K562 (cell line): ENCODE measurements around the gene SMIM12. TPM values are rescaled to one million over a fixed set of nuclear protein-coding genes. Genes with fewer than 3 reads are reported as not detected.

Experiments used
- ATAC-seq: fragments of 200-7000 bp; cut with Tn5 transposase; 3 replicates; pipeline ENCODE4 v1.9.1; 2020; ENCODE audit warnings: moderate library complexity
- BruUV-seq: library from RNA; stranded (reverse); fragments of 400-500 nt; replicated peaks from 2 replicates; lab custom pipeline; 2021; lab: Mats Ljungman, UMichigan
- CTCF ChIA-PET: fragments of 300-600 bp; formaldehyde crosslinking; extraction: SDS; loops from one replicate; lab custom pipeline; 2021; ENCODE audit warnings: low intra/inter-chr PET ratio; lab: Yijun Ruan, JAX
- POLR2A ChIA-PET: fragments of 300-600, 350-650 bp; sonication (Branson Sonifier 250); formaldehyde crosslinking; extraction: SDS; loops from one replicate; lab custom pipeline; 2021; ENCODE audit warnings: antibody characterized with exemption, inconsistent platforms; lab: Yijun Ruan, JAX
- DNase-seq, 4 experiments: peaks; one replicate each; pipeline versions ENCODE4 v3.0.0 to v3.0.0-alpha.2; 2011 to 2018; ENCODE audit warnings: low spot score in 3 of 4, mixed read lengths in 3 of 4; ENCODE audit errors: extremely low read depth in 1 of 4
- FAIRE-seq: peaks from 2 replicates; lab custom pipeline; 2011; peaks lifted over from hg19 to GRCh38; lab: Jason Lieb, UNC
- H2AFZ ChIP-seq: 2 replicates; pipeline ENCODE4 v1.6.0; 2011; ENCODE audit warnings: low read depth, low read length, control low read depth, inconsistent platforms
- H3K27ac ChIP-seq: fragments of 200-600 bp; 3 replicates; pipeline ENCODE4 v1.8.0; 2011; ENCODE audit warnings: low read depth, mild to moderate bottlenecking, control low read depth, inconsistent platforms, low read length, moderate library complexity, mixed read lengths; ENCODE audit errors: extremely low read depth
- H3K27me3 ChIP-seq, 2 experiments: fragments of 300-600 bp in 1 of 2; 2 replicates in 1 of 2; 3 replicates in 1 of 2; pipeline versions ENCODE4 v1.6.0 to v1.8.0; 2011; ENCODE audit warnings: inconsistent platforms in 2 of 2, low read length in 2 of 2, mild to moderate bottlenecking in 1 of 2, mixed read lengths in 1 of 2, moderate library complexity in 1 of 2; ENCODE audit not compliant: control insufficient read depth in 2 of 2, insufficient read depth in 2 of 2
- H3K36me3 ChIP-seq: fragments of 300-600 bp; 3 replicates; pipeline ENCODE4 v1.8.0; 2011; ENCODE audit warnings: mild to moderate bottlenecking, low read length, inconsistent platforms; ENCODE audit not compliant: control insufficient read depth, insufficient read depth
- H3K4me1 ChIP-seq, 2 experiments: fragments of 200-600 bp in 1 of 2; replicated peaks in 1 of 2; 2 replicates in 1 of 2; 3 replicates in 1 of 2; pipeline versions ENCODE4 v1.5.1 to v1.8.0; 2011; ENCODE audit warnings: inconsistent platforms in 2 of 2, low read length in 2 of 2, mild to moderate bottlenecking in 1 of 2, mixed read lengths in 1 of 2, moderate library complexity in 1 of 2; ENCODE audit not compliant: control insufficient read depth in 2 of 2, insufficient read depth in 2 of 2
- H3K4me2 ChIP-seq: 2 replicates; pipeline ENCODE4 v1.6.1; 2011; ENCODE audit warnings: low read length, control low read depth, inconsistent platforms, mixed read lengths; ENCODE audit not compliant: insufficient read depth
- H3K4me3 ChIP-seq: fragments of 200-600 bp; sonication (generic), shearing (Covaris generic); 2 replicates; pipeline ENCODE4 v1.5.1; 2016; ENCODE audit warnings: control low read depth, inconsistent platforms
- H3K79me2 ChIP-seq: fragments of 200-600 bp; 3 replicates; pipeline ENCODE4 v1.8.0; 2011; ENCODE audit warnings: low read length, inconsistent platforms; ENCODE audit not compliant: control insufficient read depth, insufficient read depth
- H3K9ac ChIP-seq, 2 experiments: 2 replicates each; pipeline versions ENCODE4 v1.6.0 to v1.6.1; 2011; ENCODE audit warnings: low read depth in 2 of 2, low read length in 2 of 2, control low read depth in 1 of 2, inconsistent platforms in 1 of 2, mild to moderate bottlenecking in 1 of 2, mixed read lengths in 1 of 2; ENCODE audit not compliant: insufficient read depth in 1 of 2
- H3K9me1 ChIP-seq: one replicate; pipeline ENCODE4 v1.6.0; 2011; ENCODE audit warnings: inconsistent platforms, mild to moderate bottlenecking, low read length, moderate library complexity; ENCODE audit not compliant: control insufficient read depth, insufficient read depth
- H3K9me3 ChIP-seq: replicated peaks from 2 replicates; pipeline ENCODE4 v1.5.1; 2011; ENCODE audit warnings: low read depth, low read length, inconsistent platforms; ENCODE audit not compliant: control insufficient read depth, insufficient read depth
- H4K20me1 ChIP-seq: replicated peaks from 2 replicates; pipeline ENCODE4 v1.6.1; 2011; ENCODE audit warnings: low read length, inconsistent platforms, mixed read lengths; ENCODE audit not compliant: control insufficient read depth, insufficient read depth
- ETV6 ChIP-seq, 3 experiments: fragments of 150-350 bp in 1 of 3; sonication (generic) in 1 of 3; formaldehyde crosslinking in 1 of 3; IDR thresholded peaks; 2 replicates each; pipeline versions ENCODE4 v1.6.1 to v1.8.0; 2014 to 2022; ENCODE audit warnings: borderline replicate concordance in 2 of 3, low read depth in 2 of 3, antibody characterized with exemption in 1 of 3, low read length in 1 of 3, mild to moderate bottlenecking in 1 of 3, missing genetic modification reagents in 1 of 3
- HDGF ChIP-seq: fragments of 450-650 bp; IDR thresholded peaks from 2 replicates; pipeline ENCODE4 v1.6.1; 2016
- JUND ChIP-seq, 2 experiments: IDR thresholded peaks; 2 replicates in 1 of 2; 3 replicates in 1 of 2; pipeline ENCODE4 v1.6.1; 2011; ENCODE audit warnings: borderline replicate concordance in 2 of 2, low read depth in 2 of 2, low read length in 2 of 2, improper control_type of control experiment in 1 of 2, missing biosample characterization in 1 of 2, missing genetic modification characterization in 1 of 2, missing genetic modification reagents in 1 of 2
- KAT2B ChIP-seq: IDR thresholded peaks from one replicate; pipeline ENCODE4 v1.6.1; 2012; ENCODE audit warnings: low read depth, mild to moderate bottlenecking, control low read depth, inconsistent platforms, low read length, moderate library complexity
- NUFIP1 ChIP-seq: fragments of 450-650 bp; IDR thresholded peaks from 2 replicates; pipeline ENCODE4 v1.6.1; 2018; ENCODE audit not compliant: partially characterized antibody
- PYGO2 ChIP-seq: fragments of 450-650 bp; IDR thresholded peaks from 2 replicates; pipeline ENCODE4 v1.6.1; 2016; ENCODE audit warnings: mild to moderate bottlenecking, missing genetic modification characterization, moderate library complexity, missing compliant biosample characterization
- SAFB ChIP-seq: fragments of 200-400 bp; formaldehyde crosslinking; IDR thresholded peaks from 2 replicates; pipeline ENCODE4 v1.6.1; 2017; ENCODE audit warnings: low read depth, low read length, borderline replicate concordance
- SLC30A9 ChIP-seq: fragments of 250-450 bp; sonication (Bioruptor Pico); IDR thresholded peaks from 2 replicates; pipeline ENCODE4 v1.8.0; 2022; ENCODE audit warnings: mild to moderate bottlenecking, moderate library complexity
- ZNF274 ChIP-seq: IDR thresholded peaks from 2 replicates; pipeline ENCODE4 v1.6.1; 2011; ENCODE audit warnings: low read depth, mild to moderate bottlenecking, low read length, moderate library complexity, borderline replicate concordance
- WGBS: fragments of 100-300 bp; shearing (Covaris generic); methylation state at CpG from one replicate; pipeline ENCODE4 v1.1.6; 2016; ENCODE audit warnings: low coverage, mixed read lengths; ENCODE audit not compliant: insufficient coverage; ENCODE audit errors: missing lambda C conversion rate; 5-methylcytosine and 5-hydroxymethylcytosine counted together
- in situ Hi-C: fragments of 300-500 bp; cut with MboI; formaldehyde crosslinking; loops from 4 replicates; pipeline ENCODE4 v1.15.0; 2018; ENCODE audit warnings: inconsistent platforms, mixed read lengths
- intact Hi-C: fragments of 100-400 bp; cut with micrococcal nuclease; formaldehyde crosslinking; loops from 2 replicates; pipeline ENCODE4 v1.14.2; 2022
- polyA plus RNA-seq, 8 experiments: library from polyadenylated mRNA; depleted of rRNA in 4 of 8; stranded (reverse) in 5 of 8; unstranded in 3 of 8; fragments of >200 nt; fragmentation: Nextera tagmentation in 2 of 8; fragmentation: Illumina TruSeq in 1 of 8; extraction: Ambion mirVana in 2 of 8; extraction: Trizol in 1 of 8; gene quantifications; 2 replicates each; pipeline versions ENCODE4 v1.2.1 to v1.2.3, GENCODE V29; 2011 to 2014; ENCODE audit warnings: inconsistent platforms in 1 of 8, missing spikeins in 1 of 8
- total RNA-seq, 7 experiments: library from RNA; depleted of rRNA in 6 of 7; stranded (reverse); fragments of >200 nt in 6 of 7; fragmentation: Illumina TruSeq in 2 of 7; extraction: Trizol in 2 of 7; gene quantifications; 2 replicates each; pipeline versions ENCODE4 v1.2.1 to v1.2.3, GENCODE V29; 2011 to 2021; ENCODE audit warnings: low replicate concordance in 1 of 7
- TF ChIP-seq, protein P1 (sequence below): fragments of 250-450 bp; sonication (Bioruptor Pico); IDR thresholded peaks from 2 replicates; pipeline ENCODE4 v1.5.0; 2021; ENCODE audit warnings: mild to moderate bottlenecking, moderate library complexity
- TF ChIP-seq, protein P2 (sequence below): fragments of 450-650 bp; formaldehyde crosslinking; IDR thresholded peaks from 2 replicates; pipeline ENCODE4 v1.4.0; 2020; ENCODE audit warnings: mild to moderate bottlenecking, moderate library complexity
- TF ChIP-seq, protein P3 (sequence below): fragments of 250-450 bp; sonication (Bioruptor Pico); IDR thresholded peaks from 2 replicates; pipeline ENCODE4 v1.8.0; 2022; ENCODE audit warnings: moderate library complexity, mild to moderate bottlenecking, inconsistent platforms

SMIM12 gene
- total and polyA plus RNA-seq, 9 of the 15 experiments (the other 6 are each of a cell fraction or from before 2014, with no cell fraction given) = 51.7 to 112 (median 63.9) TPM

DNA sequence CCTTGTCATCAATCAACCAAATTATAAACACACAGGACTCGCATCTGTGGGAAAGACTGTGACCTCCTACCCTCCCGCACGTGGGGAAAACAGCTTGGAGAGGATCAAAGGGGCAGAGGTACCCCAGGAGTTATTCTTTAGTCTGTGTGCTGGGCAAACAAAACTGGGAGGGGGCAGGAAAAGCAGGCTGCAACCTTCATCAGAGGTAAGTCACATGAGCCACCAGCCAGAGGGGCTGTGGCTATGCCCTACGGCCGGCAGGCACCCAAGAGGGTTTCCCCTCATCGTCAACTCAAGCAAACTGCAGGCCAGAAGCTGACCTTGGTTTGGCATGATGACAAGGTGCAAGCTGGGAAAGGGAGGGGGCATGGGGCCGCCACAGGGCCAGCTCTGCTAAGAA lies 12.5 kb downstream of the SMIM12 start (continued):
- TF ChIP-seq, protein P1, sequence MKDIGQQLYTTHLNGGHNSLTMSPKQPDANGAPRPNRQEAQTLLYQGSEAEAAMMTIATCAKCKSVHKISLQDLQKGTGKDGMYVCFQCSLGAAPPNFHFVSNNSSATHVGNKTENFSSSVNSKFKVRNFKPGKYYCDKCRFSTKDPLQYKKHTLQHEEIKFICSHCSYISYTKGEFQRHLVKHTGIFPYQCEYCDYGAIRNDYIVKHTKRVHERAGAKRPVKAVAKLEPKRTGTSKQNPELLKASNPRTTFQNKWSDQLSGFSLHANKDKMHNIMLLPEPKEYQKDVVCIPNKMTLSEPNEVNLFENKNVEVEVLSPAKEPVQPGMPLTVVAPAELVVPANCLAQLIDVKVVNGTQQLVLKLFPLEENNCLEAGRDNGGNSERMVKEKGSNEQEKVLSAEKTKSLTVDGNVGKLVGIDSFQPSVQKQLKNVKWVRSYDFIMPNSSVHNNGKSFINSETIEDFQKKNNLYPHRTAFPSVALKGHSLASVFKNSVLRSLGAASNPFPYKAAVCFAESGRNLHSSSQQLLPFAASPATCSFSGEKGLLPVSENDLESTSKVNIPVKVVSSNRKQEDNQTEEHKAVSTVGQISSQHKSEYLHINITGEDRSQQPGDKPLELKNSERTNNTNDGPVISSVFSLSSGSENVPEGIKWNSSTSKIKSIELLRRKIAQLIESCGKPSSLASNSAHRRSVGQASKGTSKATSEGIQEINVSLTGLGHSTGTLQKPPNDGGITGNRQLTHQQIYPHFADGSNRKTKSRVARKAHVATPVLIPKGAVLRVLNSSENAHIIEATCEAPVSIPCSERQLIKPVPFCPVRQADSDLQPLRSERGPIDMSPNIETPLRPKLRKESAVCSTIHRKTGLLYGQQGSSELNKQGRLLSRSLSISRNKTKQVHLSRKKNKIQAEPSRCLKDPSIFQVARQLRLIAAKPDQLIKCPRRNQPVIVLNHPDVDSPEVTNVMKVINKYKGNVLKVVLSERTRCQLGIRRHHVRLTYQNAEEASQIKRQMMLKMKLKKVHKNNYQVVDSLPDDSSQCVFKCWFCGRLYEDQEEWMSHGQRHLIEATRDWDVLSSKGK (CRISPR knock-in tag) = no peak
- TF ChIP-seq PYGO2 = no peak
- no peak for TF ChIP-seq ZNF274

DNA sequence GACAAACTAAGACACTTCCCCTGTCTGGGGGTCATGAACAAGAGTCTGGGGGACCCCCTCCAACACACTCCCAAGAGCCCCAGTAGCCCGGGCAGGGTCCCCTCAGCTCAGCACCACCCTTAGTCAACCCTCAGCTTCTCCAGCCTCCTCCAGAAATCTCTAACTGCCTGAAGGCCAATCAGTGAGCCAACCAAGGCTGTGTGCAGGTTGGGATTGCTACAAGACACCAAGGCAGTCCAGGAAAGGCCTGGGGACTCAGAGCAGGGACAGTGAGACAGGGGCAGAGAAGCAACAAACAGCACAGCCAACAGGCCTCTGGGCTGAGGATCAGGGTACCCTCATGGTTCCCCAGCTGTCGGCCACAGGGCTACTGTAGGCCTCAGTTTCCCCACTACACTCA lies 13.3 kb downstream of the SMIM12 start:
- DNase-seq = no peak
- Histone ChIP-seq H3K4me2 (no peak overlapping the region), H3K9me3 (no peaks in the 10 kb centered on the region), H3K27me3 (no peaks in the 10 kb centered on the region), H3K4me3 (no peak overlapping the region), H2AFZ (peak overlapping the region; percentile 33; the same call in 1 of the 2 replicates), H3K4me1 (peaks cover 38 to 56% of the 10 kb centered on the region in 2 experiments), H3K79me2 (no peaks in the 10 kb centered on the region), H3K9ac (0 out of 4 replicates have a peak overlapping the region, but pooled peaks have one; percentile 1 to 35), H3K9me1 (peaks cover 8% of the 10 kb centered on the region), H3K36me3 (peaks cover 3% of the 10 kb centered on the region; the same call in 1 of the 3 replicates), H3K27ac (peak overlapping the region; percentile 61), H4K20me1 (0 out of 2 replicates have a peak, but pooled peaks cover 5% of the 10 kb centered on the region)
- TF ChIP-seq, protein P2, sequence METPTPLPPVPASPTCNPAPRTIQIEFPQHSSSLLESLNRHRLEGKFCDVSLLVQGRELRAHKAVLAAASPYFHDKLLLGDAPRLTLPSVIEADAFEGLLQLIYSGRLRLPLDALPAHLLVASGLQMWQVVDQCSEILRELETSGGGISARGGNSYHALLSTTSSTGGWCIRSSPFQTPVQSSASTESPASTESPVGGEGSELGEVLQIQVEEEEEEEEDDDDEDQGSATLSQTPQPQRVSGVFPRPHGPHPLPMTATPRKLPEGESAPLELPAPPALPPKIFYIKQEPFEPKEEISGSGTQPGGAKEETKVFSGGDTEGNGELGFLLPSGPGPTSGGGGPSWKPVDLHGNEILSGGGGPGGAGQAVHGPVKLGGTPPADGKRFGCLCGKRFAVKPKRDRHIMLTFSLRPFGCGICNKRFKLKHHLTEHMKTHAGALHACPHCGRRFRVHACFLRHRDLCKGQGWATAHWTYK = 0 out of 2 replicates have a peak, but pooled peaks have one; percentile 38
- TF ChIP-seq KAT2B (no peak), NUFIP1 (no peak), SAFB (no peak), JUND (IDR thresholded peaks at IDR 0.05; ENCODE audit: borderline replicate concordance, low read depth, low read length) (no peak), JUND (tag; IDR thresholded peaks at IDR 0.05; ENCODE audit: borderline replicate concordance, low read depth, low read length) (no peak), HDGF (no peak), ETV6 (IDR thresholded peaks at IDR 0.05; ENCODE audit: borderline replicate concordance in 1 of 2, low read depth in 2 of 2, low read length in 1 of 2) (no peak), ETV6 (CRISPR knock-in tag; IDR thresholded peaks at IDR 0.05; ENCODE audit: borderline replicate concordance) (no peak), SLC30A9 (CRISPR knock-in tag) (no peak)
- TF ChIP-seq, protein P3, sequence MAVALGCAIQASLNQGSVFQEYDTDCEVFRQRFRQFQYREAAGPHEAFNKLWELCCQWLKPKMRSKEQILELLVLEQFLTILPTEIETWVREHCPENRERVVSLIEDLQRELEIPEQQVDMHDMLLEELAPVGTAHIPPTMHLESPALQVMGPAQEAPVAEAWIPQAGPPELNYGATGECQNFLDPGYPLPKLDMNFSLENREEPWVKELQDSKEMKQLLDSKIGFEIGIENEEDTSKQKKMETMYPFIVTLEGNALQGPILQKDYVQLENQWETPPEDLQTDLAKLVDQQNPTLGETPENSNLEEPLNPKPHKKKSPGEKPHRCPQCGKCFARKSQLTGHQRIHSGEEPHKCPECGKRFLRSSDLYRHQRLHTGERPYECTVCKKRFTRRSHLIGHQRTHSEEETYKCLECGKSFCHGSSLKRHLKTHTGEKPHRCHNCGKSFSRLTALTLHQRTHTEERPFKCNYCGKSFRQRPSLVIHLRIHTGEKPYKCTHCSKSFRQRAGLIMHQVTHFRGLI = peak; percentile 79; the same call in 1 of the 2 replicates
- WGBS = 81% methylated on average over 2 of the region's 2 CpGs
- intact Hi-C loops = no loop called here
- ATAC-seq = no peak
- CTCF ChIA-PET = no interaction called here
- in situ Hi-C loops = loop anchor here (5.0 kb wide), 1 partner anchor 59 kb away; no protein-coding TSS in a partner anchor
- no peak for FAIRE-seq
- BruUV-seq = no TSS peak
- POLR2A ChIA-PET = no interaction called here
